ENCODE data around the gene KDM6B.

Gene KDM6B

DNA sequence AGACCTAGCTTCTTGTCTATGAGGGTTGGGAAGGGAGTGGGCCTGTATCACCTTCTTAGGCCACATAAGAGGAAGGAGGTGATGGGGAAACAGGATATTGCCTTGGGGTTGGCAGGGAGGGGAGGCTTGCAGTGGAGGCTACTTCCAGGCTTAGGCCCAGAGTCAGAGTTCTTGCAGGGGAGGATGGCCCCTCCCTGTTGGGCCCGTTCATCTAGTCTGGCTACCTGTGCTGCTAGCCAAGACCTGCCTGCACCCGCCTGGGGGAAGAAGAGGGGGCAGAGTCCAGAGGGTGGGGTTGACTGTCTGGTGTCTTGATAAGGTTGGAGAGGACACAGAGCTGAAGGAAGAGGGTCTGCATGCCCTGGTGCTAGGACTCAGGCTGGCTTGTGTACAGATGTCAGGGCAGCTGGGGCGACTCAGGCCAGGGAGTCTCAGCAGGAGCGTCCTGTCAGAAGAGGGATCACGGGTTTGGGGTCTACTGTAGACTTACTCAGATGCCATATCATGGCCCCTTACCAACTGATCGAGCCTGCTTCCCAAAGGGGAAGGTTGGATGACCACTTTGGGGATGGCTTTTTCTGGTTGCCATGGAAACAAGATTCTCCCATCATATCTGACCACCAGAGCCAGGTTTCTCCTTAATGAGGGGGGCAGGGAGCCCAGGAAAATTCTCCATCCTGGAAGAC lies 5.3 kb downstream of the KDM6B start:
- no peak for DNase-seq (ENCODE audit: low read depth in 2 of 2, low spot score in 1 of 2)

GRCh38 chr17:7839876-7840261 lies 5.9 kb downstream of the KDM6B start:
- DNase-seq (ENCODE audit: low read depth in 2 of 2, low spot score in 1 of 2): no peak

GRCh38 chr17:7840441-7840840 lies 6.4 kb downstream of the KDM6B start:
- no peak for DNase-seq (ENCODE audit: low read depth in 2 of 2, low spot score in 1 of 2)

DNA sequence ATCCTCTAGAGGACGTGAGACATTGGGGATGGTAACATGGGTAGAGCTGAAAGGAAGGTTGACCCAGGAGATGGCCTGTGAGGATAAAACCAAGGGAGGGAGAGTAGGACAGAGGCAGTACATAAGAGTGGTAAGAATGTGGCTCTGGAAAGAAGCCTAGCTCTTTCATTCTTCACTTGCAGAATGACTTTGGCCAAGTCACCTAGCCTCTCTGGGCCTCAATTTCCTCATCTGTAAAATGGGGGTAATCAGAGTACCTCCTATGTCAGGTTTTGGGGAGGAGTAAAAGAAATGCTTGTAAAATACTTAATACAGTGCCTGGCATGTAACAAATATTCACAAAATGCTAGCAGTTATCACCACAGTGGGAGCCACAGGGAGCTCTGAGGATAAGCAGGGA lies 6.9 kb downstream of the KDM6B start:
- no peak for DNase-seq (ENCODE audit: low read depth in 2 of 2, low spot score in 1 of 2)

- DNase-seq (ENCODE audit: low read depth in 2 of 2, low spot score in 1 of 2): peak; percentile 87 to 96
Observed at GRCh38 chr17:7841396-7841914, 7.4 kb downstream of the KDM6B start.

- peak; percentile 84 to 85 for DNase-seq (ENCODE audit: low read depth in 2 of 2, low spot score in 1 of 2)
Observed at GRCh38 chr17:7841915-7842379, 7.9 kb downstream of the KDM6B start.

- DNase-seq (ENCODE audit: low read depth in 2 of 2, low spot score in 1 of 2): peak; percentile 95 to 98
Observed at GRCh38 chr17:7842380-7843256, 8.6 kb downstream of the KDM6B start.

GRCh38 chr17:7843257-7843535 lies 9.2 kb downstream of the KDM6B start:
- no peak for DNase-seq (ENCODE audit: low read depth in 2 of 2, low spot score in 1 of 2)

- peak; percentile 85 to 92 for DNase-seq (ENCODE audit: low read depth in 2 of 2, low spot score in 1 of 2)
Observed at GRCh38 chr17:7843536-7844291, 9.7 kb downstream of the KDM6B start.

GRCh38 chr17:7844292-7845154 lies 10.5 kb downstream of the KDM6B start:
- peak in 1 of 2 donors; percentile 69 for DNase-seq (ENCODE audit: low read depth in 2 of 2, low spot score in 1 of 2)

DNA sequence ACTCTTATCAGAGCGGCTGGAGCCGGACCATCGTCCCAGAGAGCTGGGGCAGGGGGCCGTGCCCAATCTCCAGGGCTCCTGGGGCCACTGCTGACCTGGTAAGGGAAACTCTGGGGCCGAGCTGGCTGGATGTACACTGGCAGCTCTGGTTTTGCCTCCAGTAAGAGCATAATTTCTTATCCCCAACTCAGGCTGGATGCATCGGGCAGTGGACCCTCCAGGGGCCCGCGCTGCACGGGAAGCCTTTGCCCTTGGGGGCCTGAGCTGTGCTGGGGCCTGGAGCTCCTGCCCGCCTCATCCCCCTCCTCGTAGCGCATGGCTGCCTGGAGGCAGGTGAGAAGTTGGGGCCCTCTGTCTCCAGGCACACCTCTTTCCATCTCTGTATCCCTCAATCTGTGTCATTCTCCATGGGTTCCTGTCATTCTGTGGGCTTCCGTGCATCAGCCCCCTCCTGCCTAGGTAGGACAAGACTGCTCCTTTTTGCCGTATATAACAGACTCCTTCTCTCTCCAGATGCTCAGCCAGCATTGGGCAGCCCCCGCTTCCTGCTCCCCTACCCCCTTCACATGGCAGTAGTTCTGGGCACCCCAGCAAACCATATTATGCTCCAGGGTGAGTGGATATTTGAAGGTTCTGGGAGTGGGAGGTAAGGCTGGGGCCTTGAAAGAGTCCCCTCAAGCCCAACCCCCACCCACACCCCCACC lies 11.5 kb downstream of the KDM6B start:
- no peak for DNase-seq (ENCODE audit: low read depth in 2 of 2, low spot score in 1 of 2)

DNA sequence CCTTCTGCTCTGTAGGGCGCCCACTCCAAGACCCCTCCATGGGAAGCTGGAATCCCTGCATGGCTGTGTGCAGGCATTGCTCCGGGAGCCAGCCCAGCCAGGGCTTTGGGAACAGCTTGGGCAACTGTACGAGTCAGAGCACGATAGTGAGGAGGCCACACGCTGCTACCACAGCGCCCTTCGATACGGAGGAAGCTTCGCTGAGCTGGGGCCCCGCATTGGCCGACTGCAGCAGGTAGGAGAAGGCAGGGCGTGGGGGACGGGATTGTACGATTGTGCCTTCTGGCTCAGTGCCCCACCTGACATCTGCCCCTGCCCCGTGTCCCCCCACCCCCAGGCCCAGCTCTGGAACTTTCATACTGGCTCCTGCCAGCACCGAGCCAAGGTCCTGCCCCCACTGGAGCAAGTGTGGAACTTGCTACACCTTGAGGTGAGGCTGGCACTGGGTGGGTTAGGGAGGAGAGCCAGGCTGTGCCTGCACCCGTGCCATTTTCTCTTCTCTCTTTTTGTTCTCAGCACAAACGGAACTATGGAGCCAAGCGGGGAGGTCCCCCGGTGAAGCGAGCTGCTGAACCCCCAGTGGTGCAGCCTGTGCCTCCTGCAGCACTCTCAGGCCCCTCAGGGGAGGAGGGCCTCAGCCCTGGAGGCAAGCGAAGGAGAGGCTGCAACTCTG lies 12.2 kb downstream of the KDM6B start:
- no peak for DNase-seq (ENCODE audit: low read depth in 2 of 2, low spot score in 1 of 2)

DNA sequence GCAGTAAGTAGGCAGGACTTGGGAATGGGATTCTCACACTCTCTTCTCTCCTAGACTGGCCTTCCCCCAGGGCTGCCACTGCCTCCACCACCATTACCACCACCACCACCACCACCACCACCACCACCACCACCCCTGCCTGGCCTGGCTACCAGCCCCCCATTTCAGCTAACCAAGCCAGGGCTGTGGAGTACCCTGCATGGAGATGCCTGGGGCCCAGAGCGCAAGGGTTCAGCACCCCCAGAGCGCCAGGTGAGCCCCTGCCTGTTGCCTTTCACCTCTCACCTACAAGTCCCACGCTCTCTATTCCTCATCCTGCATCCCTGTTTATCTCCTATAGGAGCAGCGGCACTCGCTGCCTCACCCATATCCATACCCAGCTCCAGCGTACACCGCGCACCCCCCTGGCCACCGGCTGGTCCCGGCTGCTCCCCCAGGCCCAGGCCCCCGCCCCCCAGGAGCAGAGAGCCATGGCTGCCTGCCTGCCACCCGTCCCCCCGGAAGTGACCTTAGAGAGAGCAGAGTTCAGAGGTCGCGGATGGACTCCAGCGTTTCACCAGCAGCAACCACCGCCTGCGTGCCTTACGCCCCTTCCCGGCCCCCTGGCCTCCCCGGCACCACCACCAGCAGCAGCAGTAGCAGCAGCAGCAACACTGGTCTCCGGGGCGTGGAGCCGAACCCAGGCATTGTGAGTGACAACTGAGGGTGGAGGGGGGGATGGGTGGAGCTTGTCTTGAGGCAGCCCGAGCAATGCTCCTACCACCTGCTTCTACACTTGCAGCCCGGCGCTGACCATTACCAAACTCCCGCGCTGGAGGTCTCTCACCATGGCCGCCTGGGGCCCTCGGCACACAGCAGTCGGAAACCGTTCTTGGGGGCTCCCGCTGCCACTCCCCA lies 13.0 kb downstream of the KDM6B start:
- DNase-seq (ENCODE audit: low read depth in 2 of 2, low spot score in 1 of 2): no peak

DNA sequence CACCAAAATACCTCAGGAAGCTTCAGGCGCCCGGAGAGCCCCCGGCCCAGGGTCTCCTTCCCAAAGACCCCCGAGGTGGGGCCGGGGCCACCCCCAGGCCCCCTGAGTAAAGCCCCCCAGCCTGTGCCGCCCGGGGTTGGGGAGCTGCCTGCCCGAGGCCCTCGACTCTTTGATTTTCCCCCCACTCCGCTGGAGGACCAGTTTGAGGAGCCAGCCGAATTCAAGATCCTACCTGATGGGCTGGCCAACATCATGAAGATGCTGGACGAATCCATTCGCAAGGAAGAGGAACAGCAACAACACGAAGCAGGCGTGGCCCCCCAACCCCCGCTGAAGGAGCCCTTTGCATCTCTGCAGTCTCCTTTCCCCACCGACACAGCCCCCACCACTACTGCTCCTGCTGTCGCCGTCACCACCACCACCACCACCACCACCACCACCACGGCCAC lies 14.1 kb downstream of the KDM6B start:
- no peak for DNase-seq (ENCODE audit: low read depth in 2 of 2, low spot score in 1 of 2)

DNA sequence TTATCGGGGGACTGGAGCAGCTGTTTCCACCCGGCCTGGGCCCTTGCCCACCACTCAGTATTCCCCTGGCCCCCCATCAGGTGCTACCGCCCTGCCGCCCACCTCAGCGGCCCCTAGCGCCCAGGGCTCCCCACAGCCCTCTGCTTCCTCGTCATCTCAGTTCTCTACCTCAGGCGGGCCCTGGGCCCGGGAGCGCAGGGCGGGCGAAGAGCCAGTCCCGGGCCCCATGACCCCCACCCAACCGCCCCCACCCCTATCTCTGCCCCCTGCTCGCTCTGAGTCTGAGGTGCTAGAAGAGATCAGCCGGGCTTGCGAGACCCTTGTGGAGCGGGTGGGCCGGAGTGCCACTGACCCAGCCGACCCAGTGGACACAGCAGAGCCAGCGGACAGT lies 14.7 kb downstream of the KDM6B start:
- DNase-seq (ENCODE audit: low read depth in 2 of 2, low spot score in 1 of 2): no peak

- no peak for DNase-seq (ENCODE audit: low read depth in 2 of 2, low spot score in 1 of 2)
Observed at GRCh38 chr17:7849130-7849750, 15.2 kb downstream of the KDM6B start.

DNA sequence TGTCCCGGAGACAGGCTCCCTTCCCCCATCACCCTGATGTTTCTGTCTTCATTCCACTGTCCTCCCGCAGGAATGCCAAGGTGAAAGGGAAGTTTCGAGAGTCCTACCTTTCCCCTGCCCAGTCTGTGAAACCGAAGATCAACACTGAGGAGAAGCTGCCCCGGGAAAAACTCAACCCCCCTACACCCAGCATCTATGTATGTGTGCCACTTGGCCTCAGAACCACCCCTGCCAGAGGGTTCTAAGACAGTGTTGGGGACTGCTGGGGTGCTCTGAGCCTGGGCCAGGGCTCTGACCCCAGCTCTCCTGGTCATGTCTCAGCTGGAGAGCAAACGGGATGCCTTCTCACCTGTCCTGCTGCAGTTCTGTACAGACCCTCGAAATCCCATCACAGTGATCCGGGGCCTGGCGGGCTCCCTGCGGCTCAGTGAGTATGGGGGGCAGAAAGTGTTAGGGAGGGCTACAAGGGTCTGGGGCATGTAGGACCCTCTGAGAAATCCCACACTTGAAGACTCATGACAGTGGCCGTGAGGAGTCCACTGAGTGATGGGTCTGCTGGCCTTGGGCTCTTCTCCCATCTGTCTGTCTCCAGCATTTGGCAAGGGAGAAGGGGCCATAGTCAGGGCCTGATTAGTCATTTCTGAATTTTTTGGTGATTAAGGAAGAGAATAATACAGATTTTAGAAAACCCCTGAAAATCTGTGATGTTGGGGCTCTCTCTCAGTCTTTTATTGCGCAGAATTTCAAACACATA lies 15.9 kb downstream of the KDM6B start:
- DNase-seq (ENCODE audit: low read depth in 2 of 2, low spot score in 1 of 2): no peak
